22Rv1 (cell line): ENCODE data around the gene ABHD5.

Experiments used
- ZFX ChIP-seq: fragments of 450-650 bp; IDR thresholded peaks from 2 replicates; pipeline ENCODE4 v1.6.1; 2017; ENCODE audit warnings: antibody characterized with exemption, borderline replicate concordance
- TF ChIP-seq, protein P1 (sequence below): fragments of 450-650 bp; IDR thresholded peaks from 2 replicates; pipeline ENCODE4 v1.5.1; 2017; ENCODE audit warnings: mild to moderate bottlenecking

DNA sequence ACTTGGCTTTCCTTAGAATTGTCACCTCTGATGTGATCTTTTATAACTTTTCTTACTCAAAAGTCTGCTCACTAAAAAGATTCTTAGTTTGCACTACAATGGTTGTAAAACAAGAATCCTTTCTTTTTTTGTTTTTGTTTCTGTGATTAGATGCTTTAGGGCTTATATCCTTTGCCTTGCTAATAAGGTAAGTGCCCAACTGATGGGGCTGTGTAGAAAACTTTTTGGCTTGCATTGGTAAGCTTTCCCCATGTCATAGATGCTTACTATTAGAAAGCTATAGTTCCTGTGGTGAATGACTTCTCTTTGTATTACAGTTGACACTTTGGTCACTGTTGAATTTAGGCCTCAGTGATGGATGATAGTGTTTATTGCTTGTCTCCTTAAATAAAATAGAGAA, 5.1 kb downstream of the ABHD5 start:
- TF ChIP-seq, protein P1, sequence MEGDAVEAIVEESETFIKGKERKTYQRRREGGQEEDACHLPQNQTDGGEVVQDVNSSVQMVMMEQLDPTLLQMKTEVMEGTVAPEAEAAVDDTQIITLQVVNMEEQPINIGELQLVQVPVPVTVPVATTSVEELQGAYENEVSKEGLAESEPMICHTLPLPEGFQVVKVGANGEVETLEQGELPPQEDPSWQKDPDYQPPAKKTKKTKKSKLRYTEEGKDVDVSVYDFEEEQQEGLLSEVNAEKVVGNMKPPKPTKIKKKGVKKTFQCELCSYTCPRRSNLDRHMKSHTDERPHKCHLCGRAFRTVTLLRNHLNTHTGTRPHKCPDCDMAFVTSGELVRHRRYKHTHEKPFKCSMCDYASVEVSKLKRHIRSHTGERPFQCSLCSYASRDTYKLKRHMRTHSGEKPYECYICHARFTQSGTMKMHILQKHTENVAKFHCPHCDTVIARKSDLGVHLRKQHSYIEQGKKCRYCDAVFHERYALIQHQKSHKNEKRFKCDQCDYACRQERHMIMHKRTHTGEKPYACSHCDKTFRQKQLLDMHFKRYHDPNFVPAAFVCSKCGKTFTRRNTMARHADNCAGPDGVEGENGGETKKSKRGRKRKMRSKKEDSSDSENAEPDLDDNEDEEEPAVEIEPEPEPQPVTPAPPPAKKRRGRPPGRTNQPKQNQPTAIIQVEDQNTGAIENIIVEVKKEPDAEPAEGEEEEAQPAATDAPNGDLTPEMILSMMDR, result no peak
- no peak for TF ChIP-seq ZFX
